Lower leg skin (tissue), 4 donors: ENCODE measurements around the gene CPS1. TPM values are rescaled to one million over a fixed set of nuclear protein-coding genes. Genes with fewer than 3 reads are reported as not detected.

Experiments used
- DNase-seq, 2 donors: peaks; one replicate each; pipeline ENCODE4 v3.0.0-alpha.2; 2019; ENCODE audit warnings: low spot score in 2 of 2
- H3K4me3 ChIP-seq: fragments of 200-600 bp; sonication (generic); 2 replicates; pipeline ENCODE4 v1.5.1; 2017; ENCODE audit warnings: mild to moderate bottlenecking, low read depth; ENCODE audit not compliant: poor library complexity, severe bottlenecking
- CTCF ChIP-seq, 3 donors: fragments of 450-650 bp; IDR thresholded peaks; one replicate each; pipeline ENCODE4 v1.5.1; 2016; ENCODE audit warnings: antibody characterized with exemption in 3 of 3, mild to moderate bottlenecking in 3 of 3, moderate library complexity in 2 of 3
- POLR2A ChIP-seq, 2 donors: fragments of 450-650 bp; IDR thresholded peaks; one replicate each; pipeline ENCODE4 v1.6.1; 2016 to 2017; ENCODE audit warnings: antibody characterized with exemption in 2 of 2, mild to moderate bottlenecking in 1 of 2, moderate library complexity in 1 of 2
- WGBS, 2 donors: methylation state at CpG; one replicate each; pipeline ENCODE4 v1.1.5; 2018; 5-methylcytosine and 5-hydroxymethylcytosine counted together
- intact Hi-C: fragments of 100-400 bp; cut with DNase I; formaldehyde crosslinking; loops from one replicate; pipeline ENCODE4 v1.15.0; 2023; ENCODE audit warnings: low total_unique reads
- total RNA-seq, 4 donors: library from RNA; depleted of rRNA; stranded (reverse); fragments of >200 nt; gene quantifications; one replicate each; pipeline ENCODE4 v1.1.0, GENCODE V29; 2016

The CPS1 gene
- total RNA-seq, 4 donors from 2014 or later: 2.6 to 6.7 (median 5.3) TPM

GRCh38 chr2:210533389-210533788, 23.0 kb upstream of the CPS1 start:
- DNase-seq: no peak
- no peak for TF ChIP-seq CTCF (IDR thresholded peaks at IDR 0.05)
- intact Hi-C loops: no loop called here
- no peak overlapping the region for H3K4me3 ChIP-seq
- 87 to 94% methylated on average over 2 of the region's 2 CpGs for WGBS, 2 donors

- intact Hi-C loops: no loop called here
- DNase-seq: no peak
- H3K4me3 ChIP-seq: no peak overlapping the region
- 82 to 87% methylated on average over 1 of the region's 1 CpG for WGBS, 2 donors
- no peak for TF ChIP-seq POLR2A (IDR thresholded peaks at IDR 0.05)
- TF ChIP-seq CTCF (IDR thresholded peaks at IDR 0.05): no peak
Measured at GRCh38 chr2:210534879-210535278, 21.5 kb upstream of the CPS1 start.

GRCh38 chr2:210536973-210537650, 19.3 kb upstream of the CPS1 start:
- TF ChIP-seq POLR2A (IDR thresholded peaks at IDR 0.05) (no peak), CTCF (IDR thresholded peaks at IDR 0.05) (no peak)
- WGBS, 2 donors: 72 to 88% methylated on average over 2 of the region's 2 CpGs
- H3K4me3 ChIP-seq: no peak overlapping the region
- intact Hi-C loops: no loop called here
- no peak for DNase-seq

- no peak for TF ChIP-seq CTCF (IDR thresholded peaks at IDR 0.05)
- TF ChIP-seq POLR2A (IDR thresholded peaks at IDR 0.05): no peak
- DNase-seq: no peak
- WGBS, 2 donors: 95 to 99% methylated on average over 2 of the region's 2 CpGs
- intact Hi-C loops: no loop called here
- H3K4me3 ChIP-seq: no peak overlapping the region
Measured at GRCh38 chr2:210539035-210539434, 17.4 kb upstream of the CPS1 start.

GRCh38 chr2:210539578-210540416, 16.6 kb upstream of the CPS1 start:
- intact Hi-C loops: no loop called here
- TF ChIP-seq POLR2A (IDR thresholded peaks at IDR 0.05): no peak
- WGBS, 2 donors: 70 to 71% methylated on average over 5 of the region's 5 CpGs

GRCh38 chr2:210540471-210540870, 15.9 kb upstream of the CPS1 start:
- 93 to 96% methylated on average over 4 of the region's 4 CpGs for WGBS, 2 donors
- no peak for TF ChIP-seq CTCF (IDR thresholded peaks at IDR 0.05)
- no peak for TF ChIP-seq POLR2A (IDR thresholded peaks at IDR 0.05)
- no peak for DNase-seq
- H3K4me3 ChIP-seq: no peak overlapping the region
- intact Hi-C loops: no loop called here

More at GRCh38 chr2:210539578-210540416, 16.6 kb upstream of the CPS1 start:
- no peak for DNase-seq
- H3K4me3 ChIP-seq: no peak overlapping the region
